HG02798 (cell line): Measurements from ENCODE around the gene CRB1.
A peak's percentile ranks its signal among the peaks of the same experiment; 100 is the strongest.
"Not testable (repeated sequence)": the region's sequence is repeated elsewhere in the genome, so short reads cannot be mapped to it uniquely, and the experiment has no call there.

Source experiments
- ATAC-seq: cut with Tn5 transposase; IDR thresholded peaks from one replicate; pipeline ENCODE4 v1.9.1; 2021; ENCODE audit warnings: mild to moderate bottlenecking; ENCODE audit not compliant: unreplicated experiment, poor library complexity

Gene CRB1

GRCh38 chr1:197394831-197395608 lies 127.0 kb downstream of the CRB1 start:
- no peak for ATAC-seq

GRCh38 chr1:197397895-197398294 lies 129.8 kb downstream of the CRB1 start:
- no peak for ATAC-seq

GRCh38 chr1:197399755-197400521 lies 131.9 kb downstream of the CRB1 start:
- peak; percentile 87 for ATAC-seq

- ATAC-seq = no peak
These were observed 132.5 kb downstream of the CRB1 start for GRCh38 chr1:197400522-197400902.

GRCh38 chr1:197402189-197402588 lies 134.1 kb downstream of the CRB1 start:
- no peak for ATAC-seq

- ATAC-seq = not testable (repeated sequence)
These were observed 136.7 kb downstream of the CRB1 start for GRCh38 chr1:197404774-197405173.

GRCh38 chr1:197405614-197406013 lies 137.6 kb downstream of the CRB1 start:
- ATAC-seq = not testable (repeated sequence)

GRCh38 chr1:197413564-197413963 lies 145.5 kb downstream of the CRB1 start:
- ATAC-seq = no peak

GRCh38 chr1:197415221-197415620 lies 147.2 kb downstream of the CRB1 start:
- no peak for ATAC-seq

GRCh38 chr1:197418693-197419092 lies 150.6 kb downstream of the CRB1 start:
- no peak for ATAC-seq

GRCh38 chr1:197422993-197423392 lies 154.9 kb downstream of the CRB1 start:
- no peak for ATAC-seq

- no peak for ATAC-seq
These were observed 156.3 kb downstream of the CRB1 start for GRCh38 chr1:197424380-197424779.

GRCh38 chr1:197429372-197429771 lies 161.3 kb downstream of the CRB1 start:
- ATAC-seq = no peak

- no peak for ATAC-seq
These were observed 167.2 kb downstream of the CRB1 start for GRCh38 chr1:197435224-197435623.

GRCh38 chr1:197437601-197438000 lies 169.5 kb downstream of the CRB1 start:
- no peak for ATAC-seq

- ATAC-seq = no peak
These were observed 170.1 kb downstream of the CRB1 start for GRCh38 chr1:197438010-197438790.

GRCh38 chr1:197439708-197440280 lies 171.7 kb downstream of the CRB1 start:
- ATAC-seq = no peak

- no peak for ATAC-seq
These were observed 172.7 kb downstream of the CRB1 start for GRCh38 chr1:197440715-197441114.

GRCh38 chr1:197441999-197442414 lies 174.0 kb downstream of the CRB1 start:
- no peak for ATAC-seq

- ATAC-seq = no peak
These were observed 176.7 kb downstream of the CRB1 start for GRCh38 chr1:197444755-197445154.
